ENCODE measurements around the gene RNF44.

Gene RNF44

DNA sequence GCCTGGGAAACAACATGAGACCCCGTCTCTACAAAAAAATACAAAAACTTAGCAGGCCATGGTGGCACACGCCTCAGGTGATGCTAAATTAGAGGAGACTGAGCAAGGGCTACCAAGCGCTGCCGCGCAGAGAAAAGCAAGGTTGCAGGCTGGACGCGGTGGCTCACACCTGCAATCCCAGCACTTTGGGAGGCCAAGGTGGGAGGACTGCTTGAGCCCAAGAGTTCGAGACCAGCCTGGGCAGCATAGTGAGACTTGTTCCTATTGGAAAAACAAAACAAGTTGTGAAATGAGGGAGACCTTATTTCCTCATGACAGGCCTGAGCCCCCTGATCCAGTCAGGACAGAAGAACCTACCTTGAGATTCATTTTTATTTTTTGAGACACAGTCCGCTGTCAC, 11.5 kb downstream of the RNF44 start:
- no peak for TF ChIP-seq Cebpa-rat (IDR thresholded peaks at IDR 0.05)
- Histone ChIP-seq H3K9ac (no peak overlapping the region), H3K4me3 (no peak overlapping the region), H3K9me3 (replicated peaks in 1 of 11) (no peaks in the 10 kb centered on the region), H3K4me2 (no peak overlapping the region), H3K4me1 (peaks cover 22 to 55% (median 38%) of the 10 kb centered on the region in 10 experiments), H3K27me3 (no peaks in the 10 kb centered on the region), H4K20me1 (peaks cover 27 to 37% (median 35%) of the 10 kb centered on the region in 11 experiments; a peak in 21 of 22 replicates), H3K36me3 (peaks cover 23 to 50% (median 40%) of the 10 kb centered on the region in 11 experiments; a peak in 21 of 22 replicates), H3K27ac (no peak overlapping the region)

DNA sequence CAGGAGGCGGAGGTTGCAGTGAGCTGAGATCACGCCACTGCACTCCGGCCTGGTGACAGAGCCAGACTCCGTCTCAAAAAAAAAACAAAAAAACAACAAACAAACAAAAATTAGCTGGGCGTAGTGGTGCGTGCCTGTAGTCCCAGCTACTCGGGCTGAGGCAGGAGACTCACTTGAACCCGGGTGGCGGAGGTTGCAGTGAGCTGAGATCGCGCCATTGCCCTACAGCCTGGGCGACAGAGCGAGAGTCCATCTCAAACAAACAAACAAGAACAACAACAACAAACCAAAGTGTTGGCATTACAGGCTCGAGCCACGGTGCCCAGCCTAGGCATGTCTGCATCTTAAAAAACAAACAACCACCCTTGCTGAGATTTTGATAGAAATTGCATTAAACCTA, 12.2 kb downstream of the RNF44 start:
- peaks cover 23 to 44% (median 37%) of the 10 kb centered on the region in 11 experiments; a peak in 21 of 22 replicates for H3K36me3 ChIP-seq
- H4K20me1 ChIP-seq: peaks cover 22 to 31% (median 28%) of the 10 kb centered on the region in 11 experiments; a peak in 21 of 22 replicates
- no peaks in the 10 kb centered on the region for H3K27me3 ChIP-seq
- TF ChIP-seq Cebpa-rat (IDR thresholded peaks at IDR 0.05): no peak
- peaks cover 15 to 48% (median 31%) of the 10 kb centered on the region in 10 experiments for H3K4me1 ChIP-seq
- H3K4me2 ChIP-seq: no peak overlapping the region
- no peak overlapping the region for H3K9ac ChIP-seq
- no peak overlapping the region for H3K27ac ChIP-seq
- no peak overlapping the region for H3K4me3 ChIP-seq
- no peaks in the 10 kb centered on the region for H3K9me3 ChIP-seq (replicated peaks in 1 of 11)

DNA sequence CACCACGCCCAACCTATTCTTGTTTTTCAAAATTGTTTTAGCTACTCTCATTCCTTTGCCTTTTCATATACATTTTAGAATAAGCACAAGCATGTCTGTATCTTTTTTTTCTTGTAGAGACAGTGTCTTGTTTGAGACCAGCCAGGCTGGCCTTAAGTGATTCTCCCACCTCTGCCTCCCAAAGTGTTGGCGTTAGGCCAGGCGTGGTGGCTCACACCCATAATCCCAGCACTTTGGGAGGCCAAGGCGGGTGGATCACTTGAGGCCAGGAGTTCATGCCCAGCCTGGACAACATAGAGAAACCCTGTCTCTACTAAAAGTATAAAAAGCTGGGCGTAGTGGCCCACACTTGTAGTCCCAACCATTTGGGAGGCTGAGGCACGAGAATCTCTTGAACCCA, 13.1 kb downstream of the RNF44 start:
- no peak for TF ChIP-seq Cebpa-rat (IDR thresholded peaks at IDR 0.05)
- H3K9ac ChIP-seq: no peak overlapping the region
- H4K20me1 ChIP-seq: peaks cover 16 to 24% (median 22%) of the 10 kb centered on the region in 11 experiments; a peak in 21 of 22 replicates
- H3K36me3 ChIP-seq: peaks cover 23 to 38% (median 30%) of the 10 kb centered on the region in 11 experiments; a peak in 21 of 22 replicates
- H3K27ac ChIP-seq: no peak overlapping the region
- H3K4me1 ChIP-seq: peaks cover 7 to 40% (median 24%) of the 10 kb centered on the region in 10 experiments
- H3K9me3 ChIP-seq (replicated peaks in 1 of 11): no peaks in the 10 kb centered on the region
- H3K27me3 ChIP-seq: no peaks in the 10 kb centered on the region
- H3K4me3 ChIP-seq: no peak overlapping the region
- H3K4me2 ChIP-seq: 0 out of 22 replicates have a peak overlapping the region, but pooled peaks of 1 of the 11 experiments have one; percentile 42

DNA sequence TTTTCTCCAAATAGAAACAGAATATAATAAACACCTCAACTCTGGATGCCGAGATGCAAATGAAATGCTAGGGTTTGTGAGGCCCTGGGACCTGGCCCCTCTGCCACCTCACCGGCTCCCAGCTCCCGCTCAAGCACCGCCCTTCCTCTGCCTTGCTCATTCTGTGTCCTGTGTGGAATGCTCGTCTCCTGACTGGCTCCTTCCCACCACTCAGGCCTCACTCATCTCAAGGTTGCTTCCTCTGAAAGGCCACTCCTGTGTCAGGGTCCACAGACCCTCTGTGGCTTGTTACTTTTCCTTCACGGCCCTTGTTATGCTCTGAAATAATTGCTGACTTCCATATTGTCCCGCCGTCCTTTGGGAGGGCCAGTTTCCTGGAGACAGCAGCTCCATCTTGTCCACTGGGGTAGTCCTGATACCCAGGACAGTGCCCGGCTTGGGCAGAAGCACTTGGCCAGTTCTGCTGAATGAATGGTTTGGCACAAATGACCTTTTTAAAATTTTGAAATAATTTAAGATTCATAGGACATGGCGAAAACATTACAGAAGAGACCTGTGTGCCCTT, 15.4 kb downstream of the RNF44 start:
- no peaks in the 10 kb centered on the region for H3K9me3 ChIP-seq (replicated peaks in 1 of 11)
- H3K27ac ChIP-seq: no peak overlapping the region
- no peak for TF ChIP-seq Cebpa-rat (IDR thresholded peaks at IDR 0.05)
- H3K36me3 ChIP-seq: peaks cover under 1 to 14% (median 9%) of the 10 kb centered on the region in 11 experiments; a peak in 15 of 22 replicates
- no peaks in the 10 kb centered on the region for H3K27me3 ChIP-seq
- H3K9ac ChIP-seq: no peak overlapping the region
- no peak overlapping the region for H3K4me2 ChIP-seq
- peaks cover 0 to 3% (median 0%) of the 10 kb centered on the region in 11 experiments; a peak in 3 of 22 replicates for H4K20me1 ChIP-seq
- H3K4me3 ChIP-seq: no peak overlapping the region
- H3K4me1 ChIP-seq: peaks cover 0 to 25% (median 4%) of the 10 kb centered on the region in 10 experiments; a peak in 12 of 20 replicates

DNA sequence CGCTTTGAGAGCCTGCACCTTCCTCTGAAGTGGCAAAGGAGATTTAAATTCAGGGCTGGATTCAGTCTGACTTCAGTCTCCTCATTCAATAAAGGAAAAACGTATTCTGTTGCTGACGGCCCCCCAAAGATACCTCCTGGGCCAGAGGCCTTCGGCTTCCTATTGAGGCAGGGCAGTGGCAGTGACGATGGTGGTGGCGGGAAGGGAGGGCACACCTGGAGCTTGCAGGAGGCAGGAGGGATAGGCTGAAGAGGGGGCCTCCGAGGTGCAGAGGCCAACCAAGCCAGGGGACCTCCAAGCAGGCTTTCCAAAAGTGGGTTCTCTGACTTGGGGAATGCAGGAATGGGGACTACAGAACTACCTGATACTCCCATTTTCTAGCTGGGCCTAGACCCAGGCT, 15.9 kb downstream of the RNF44 start:
- Histone ChIP-seq H3K27me3 (no peaks in the 10 kb centered on the region), H3K4me2 (no peak overlapping the region), H4K20me1 (peaks cover 0 to 3% (median 0%) of the 10 kb centered on the region in 11 experiments; a peak in 1 of 22 replicates), H3K36me3 (peaks cover 0 to 9% (median 5%) of the 10 kb centered on the region in 11 experiments; a peak in 13 of 22 replicates), H3K4me3 (no peak overlapping the region), H3K27ac (no peak overlapping the region), H3K4me1 (peaks cover 0 to 28% (median 4%) of the 10 kb centered on the region in 10 experiments; a peak in 10 of 20 replicates), H3K9me3 (replicated peaks in 1 of 11) (no peaks in the 10 kb centered on the region), H3K9ac (no peak overlapping the region)
- TF ChIP-seq Cebpa-rat (IDR thresholded peaks at IDR 0.05): no peak

DNA sequence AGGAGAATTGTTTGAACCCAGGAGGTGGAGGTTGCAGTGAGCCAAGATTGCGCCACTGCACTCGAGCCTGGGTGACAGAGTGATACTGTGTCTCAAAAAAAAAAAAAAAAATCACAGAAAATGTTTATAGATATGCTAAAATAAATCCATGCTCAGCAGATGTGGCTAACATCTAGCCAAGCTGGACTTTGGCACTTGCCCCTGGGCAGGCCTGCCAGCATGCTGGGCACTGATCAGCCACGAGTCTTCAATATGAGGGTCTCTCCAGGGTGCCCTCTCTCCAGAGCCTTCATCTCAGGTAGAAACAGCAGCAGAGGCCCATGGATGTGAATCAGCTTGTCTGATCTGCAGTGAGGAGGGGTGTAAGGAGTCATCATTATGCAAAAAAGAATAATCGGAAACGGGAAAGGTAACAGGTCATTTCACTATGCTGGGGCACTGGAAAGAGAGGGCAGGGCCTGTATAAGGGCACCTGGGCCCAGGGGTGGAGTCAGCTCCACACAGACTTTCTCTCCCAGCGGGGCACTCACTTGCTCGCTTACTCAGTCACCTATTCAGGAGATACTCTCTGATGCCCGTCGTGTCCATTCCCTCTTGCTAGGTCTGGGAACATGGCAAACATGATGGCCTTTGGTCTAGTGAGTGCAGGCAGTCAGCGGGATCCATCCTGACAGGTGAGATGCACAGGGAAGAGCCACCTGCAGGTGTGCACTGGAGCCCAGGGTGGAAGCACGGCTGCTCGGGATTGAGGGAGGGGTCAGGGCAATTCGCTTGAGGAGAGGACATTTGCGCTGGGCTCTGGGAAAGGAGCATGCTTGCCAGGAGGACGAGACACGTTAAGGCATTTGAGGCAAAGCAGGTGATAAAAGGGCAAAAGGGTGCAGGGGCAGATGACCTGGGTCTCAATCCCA, 17.1 kb downstream of the RNF44 start:
- no peak overlapping the region for H3K4me2 ChIP-seq
- peaks cover 5 to 32% (median 9%) of the 10 kb centered on the region in 10 experiments; a peak in 19 of 20 replicates for H3K4me1 ChIP-seq
- H3K9me3 ChIP-seq (replicated peaks in 1 of 11): no peaks in the 10 kb centered on the region
- no peaks in the 10 kb centered on the region for H3K27me3 ChIP-seq
- no peak overlapping the region for H3K4me3 ChIP-seq
- no peak overlapping the region for H3K27ac ChIP-seq
- H4K20me1 ChIP-seq: 0 out of 22 replicates have a peak, but pooled peaks cover 0 to under 1% (median 0%) of the 10 kb centered on the region in 11 experiments
- TF ChIP-seq Cebpa-rat (IDR thresholded peaks at IDR 0.05): no peak
- no peak overlapping the region for H3K9ac ChIP-seq
- H3K36me3 ChIP-seq: no peaks in the 10 kb centered on the region

DNA sequence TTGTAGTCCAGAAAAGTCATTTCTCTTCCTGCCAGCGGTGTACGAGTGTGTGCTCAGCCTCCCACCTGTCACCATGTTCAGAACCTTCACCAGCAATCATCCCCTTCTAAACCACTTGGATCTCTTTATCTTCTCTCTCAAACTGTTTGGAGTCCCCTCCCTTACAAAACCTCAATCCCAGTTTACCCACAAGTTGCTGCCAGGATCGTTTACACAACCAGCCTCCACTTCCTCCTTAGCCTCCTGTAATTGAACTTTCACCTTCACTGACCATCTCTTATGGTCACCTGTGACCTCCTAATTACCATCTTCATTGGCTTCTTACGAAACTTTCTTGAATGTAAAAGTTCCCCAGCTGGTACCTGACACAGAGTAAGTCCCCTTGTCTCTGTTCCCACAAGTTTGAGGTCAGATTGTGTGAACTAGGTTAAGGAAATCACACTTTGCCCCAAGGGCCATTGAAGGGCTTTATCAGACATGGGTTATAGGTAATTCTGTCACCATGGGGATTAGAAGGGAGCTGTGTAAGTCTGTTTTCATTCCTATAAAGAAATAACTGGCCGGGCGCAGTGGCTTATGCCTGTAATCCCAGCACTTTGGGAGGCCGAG, 20.0 kb downstream of the RNF44 start:
- Histone ChIP-seq H3K27ac (no peak overlapping the region), H3K36me3 (no peaks in the 10 kb centered on the region), H3K9ac (no peak overlapping the region), H4K20me1 (no peaks in the 10 kb centered on the region), H3K4me2 (peak overlapping the region in 5 of 11 experiments; percentile 17 to 48 (median 24); a peak in 7 of 22 replicates), H3K9me3 (replicated peaks in 1 of 11) (no peaks in the 10 kb centered on the region), H3K27me3 (no peaks in the 10 kb centered on the region), H3K4me3 (no peak overlapping the region), H3K4me1 (peaks cover 15 to 34% (median 20%) of the 10 kb centered on the region in 10 experiments)
- no peak for TF ChIP-seq Cebpa-rat (IDR thresholded peaks at IDR 0.05)

DNA sequence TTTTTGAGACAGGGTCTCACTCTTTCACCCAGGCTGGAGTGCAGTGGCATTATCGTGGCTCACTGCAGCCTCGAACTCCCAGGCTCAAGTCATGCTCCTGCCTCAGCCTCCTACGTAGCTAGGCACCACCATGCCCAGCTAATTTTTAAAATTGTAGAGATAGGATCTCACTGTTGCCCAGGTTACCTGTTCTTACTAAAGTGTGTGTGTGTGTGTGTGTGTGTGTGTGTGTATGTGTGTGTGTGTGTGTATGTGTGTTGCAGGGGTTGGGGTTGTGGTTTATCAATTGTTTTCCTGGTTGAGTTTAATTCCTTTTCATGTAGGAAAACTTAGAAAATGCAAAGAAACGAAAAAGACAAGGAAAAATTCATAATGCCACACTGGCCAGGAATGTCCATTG, 21.8 kb downstream of the RNF44 start:
- peaks cover 15 to 27% (median 20%) of the 10 kb centered on the region in 10 experiments for H3K4me1 ChIP-seq
- H3K9ac ChIP-seq: no peak overlapping the region
- TF ChIP-seq Cebpa-rat (IDR thresholded peaks at IDR 0.05): no peak
- peak overlapping the region in 3 of 11 experiments; percentile 32 to 60 (median 46); a peak in 3 of 22 replicates for H3K27ac ChIP-seq
- no peak overlapping the region for H3K4me3 ChIP-seq
- H3K27me3 ChIP-seq: no peaks in the 10 kb centered on the region
- H3K4me2 ChIP-seq: peak overlapping the region; percentile 3 to 67 (median 41); a peak in 19 of 22 replicates
- no peaks in the 10 kb centered on the region for H3K9me3 ChIP-seq (replicated peaks in 1 of 11)
- no peaks in the 10 kb centered on the region for H4K20me1 ChIP-seq
- peaks cover 0 to 3% (median 0%) of the 10 kb centered on the region in 11 experiments; a peak in 3 of 22 replicates for H3K36me3 ChIP-seq

Data from BLaER1 treated with 17β-estradiol and CSF1 and Interleukin-3, amounts not matched to agents 10 nM and 100 nM (cell line).